NCI-H446 (cell line): ENCODE results near the gene TBC1D30.
"Not testable (repeated sequence)": the region's sequence is repeated elsewhere in the genome, so short reads cannot be mapped to it uniquely, and the experiment has no call there.

Source experiments
- DNase-seq, 2 experiments: peaks; one replicate each; lab custom pipeline; 2025; lab: John Stamatoyannopoulos, UW

Gene TBC1D30

DNA sequence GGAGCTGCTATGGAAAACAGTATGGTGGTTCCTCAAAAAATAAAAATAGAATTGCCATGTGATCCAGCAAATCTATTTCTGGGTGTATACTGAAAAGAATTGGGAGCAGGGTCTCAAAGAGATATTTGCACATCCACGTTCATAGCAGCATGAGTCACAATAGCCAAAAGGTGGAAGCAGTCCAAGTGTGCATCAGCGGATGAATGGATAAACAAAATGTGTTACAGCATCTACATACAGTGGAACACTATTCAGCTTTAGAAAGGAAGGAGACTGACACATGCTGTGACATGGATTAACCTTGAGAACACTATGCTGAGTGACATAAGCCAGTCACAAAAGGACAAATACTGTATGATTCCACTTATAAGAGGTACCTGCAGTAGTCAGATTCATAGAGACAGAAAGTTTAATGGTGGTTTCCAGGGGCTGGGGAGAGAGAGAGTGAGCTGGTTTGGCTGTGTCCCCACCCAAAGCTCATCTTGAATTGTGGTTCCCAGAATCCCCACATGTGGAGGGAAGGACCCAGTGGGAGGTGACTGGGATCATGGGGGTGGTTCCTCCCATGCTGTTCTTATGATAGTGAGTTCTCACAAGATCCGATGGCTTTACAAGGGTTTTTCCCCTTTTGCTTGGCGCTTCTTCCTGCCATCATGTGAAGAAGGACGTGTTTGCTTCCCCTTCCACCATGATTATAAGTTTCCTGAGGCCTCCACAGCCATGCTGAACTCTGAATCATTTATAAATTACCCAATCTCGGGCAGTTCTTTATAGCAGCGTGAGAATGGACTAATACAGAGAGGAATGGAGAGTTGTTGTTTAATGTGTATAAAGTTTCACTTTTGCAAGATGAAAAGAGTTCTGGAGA is 17.6 kb upstream of the TBC1D30 start:
- peak in 1 of 2 experiments; percentile 46 for DNase-seq

DNA sequence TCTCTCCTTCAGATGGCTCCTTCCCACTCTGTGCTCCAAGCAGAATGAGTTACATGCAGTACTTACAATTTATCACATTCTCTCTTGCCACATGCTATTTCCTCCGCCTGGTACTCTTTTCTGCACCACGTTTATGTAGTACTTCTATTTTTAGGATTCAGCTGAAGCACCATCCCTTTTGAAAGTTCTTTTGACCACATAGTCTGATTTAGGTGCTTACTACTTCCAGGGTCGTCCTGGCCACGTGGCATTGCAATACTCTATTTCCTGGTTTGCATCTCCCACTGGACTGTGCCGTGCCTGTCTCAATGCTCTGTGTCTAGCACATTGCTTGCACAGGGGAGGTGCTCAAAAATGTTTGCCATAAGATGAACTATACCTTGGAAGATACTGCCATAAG is 16.3 kb upstream of the TBC1D30 start:
- no peak for DNase-seq

DNA sequence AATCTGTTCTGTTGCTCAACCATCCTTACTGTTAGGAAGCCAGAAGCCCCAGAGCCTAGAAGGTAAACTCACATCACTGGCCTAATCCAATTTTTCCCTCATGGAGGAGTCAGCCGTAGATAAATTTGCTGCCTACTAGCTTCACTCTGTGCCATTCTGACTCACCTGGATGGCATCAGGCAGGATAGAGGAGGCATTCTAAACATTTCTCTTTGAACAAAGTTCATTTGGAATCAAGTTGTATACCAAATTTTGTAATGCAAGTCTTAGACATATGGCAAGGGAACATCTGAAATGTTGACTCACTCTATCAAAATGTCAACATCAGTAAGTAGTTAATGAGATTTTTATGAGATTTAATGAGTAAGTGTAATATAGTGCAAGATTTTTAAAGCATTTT is 13.6 kb upstream of the TBC1D30 start:
- DNase-seq = no peak

DNA sequence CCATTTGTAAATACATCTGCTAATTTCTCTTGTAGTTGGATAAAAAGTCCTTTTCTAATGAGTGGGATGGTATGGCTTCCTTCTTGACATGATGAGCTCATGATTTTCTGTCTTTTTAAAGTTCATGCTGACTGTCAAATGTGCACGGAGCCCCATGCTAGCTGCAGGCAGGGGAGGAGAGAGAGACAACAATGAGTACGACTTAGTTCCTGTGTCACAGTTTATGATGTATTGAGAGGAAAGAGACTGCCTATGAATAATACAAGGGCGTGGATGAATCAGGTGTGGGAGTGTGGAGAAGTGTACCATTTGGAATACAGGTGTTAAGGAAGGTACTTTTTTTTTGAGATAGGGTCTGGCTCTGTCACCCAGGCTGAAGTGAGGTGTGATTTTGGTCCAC is 10.7 kb upstream of the TBC1D30 start:
- no peak for DNase-seq

DNA sequence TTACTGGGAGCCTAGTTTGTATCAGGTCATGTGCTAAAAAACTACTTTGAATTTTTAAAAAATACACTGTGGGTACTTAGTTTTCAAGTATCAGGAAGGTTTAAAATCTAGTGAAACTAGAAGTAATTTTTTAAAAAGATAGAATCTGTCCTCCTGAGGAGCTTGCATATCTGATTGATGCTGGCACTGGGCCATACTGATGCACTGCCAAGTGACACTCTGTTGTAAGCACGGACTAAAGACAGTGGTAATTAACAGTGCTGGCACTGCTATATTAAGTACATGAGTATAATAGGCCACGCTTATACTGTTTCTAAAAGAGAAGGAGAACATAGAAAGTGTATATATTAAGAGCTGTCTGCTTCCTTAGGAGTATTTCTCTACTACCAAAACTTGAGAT is 10.0 kb upstream of the TBC1D30 start:
- peak in 1 of 2 experiments; percentile 62 for DNase-seq

DNA sequence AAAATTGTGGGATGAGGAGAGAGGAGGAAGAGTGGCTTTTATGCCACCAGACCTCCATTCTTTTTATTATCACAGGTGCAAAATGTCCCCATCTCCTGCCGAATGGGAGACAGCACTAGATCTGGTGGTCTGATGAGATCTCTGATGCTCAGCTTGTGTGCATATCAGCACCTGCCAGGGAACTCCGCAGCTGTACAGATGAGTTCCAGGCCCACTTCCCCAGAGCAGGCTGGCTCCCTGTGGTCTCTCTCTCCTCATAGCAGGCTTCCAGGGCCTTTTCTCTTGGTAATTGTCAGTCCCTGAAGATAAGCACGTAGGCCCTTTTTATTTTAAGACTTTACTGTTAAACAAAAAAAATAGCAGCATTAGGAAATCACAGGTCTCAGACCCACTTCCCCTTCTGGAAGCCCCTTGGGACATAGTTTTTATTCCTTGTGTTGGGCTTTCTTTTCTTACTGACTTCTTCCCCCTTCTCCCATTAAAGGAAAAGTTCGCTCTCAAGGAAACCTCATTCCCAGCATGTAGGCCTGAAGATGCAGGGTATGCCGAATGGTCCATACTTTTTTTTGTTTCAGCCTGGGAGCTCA is 4.5 kb upstream of the TBC1D30 start:
- no peak for DNase-seq

DNA sequence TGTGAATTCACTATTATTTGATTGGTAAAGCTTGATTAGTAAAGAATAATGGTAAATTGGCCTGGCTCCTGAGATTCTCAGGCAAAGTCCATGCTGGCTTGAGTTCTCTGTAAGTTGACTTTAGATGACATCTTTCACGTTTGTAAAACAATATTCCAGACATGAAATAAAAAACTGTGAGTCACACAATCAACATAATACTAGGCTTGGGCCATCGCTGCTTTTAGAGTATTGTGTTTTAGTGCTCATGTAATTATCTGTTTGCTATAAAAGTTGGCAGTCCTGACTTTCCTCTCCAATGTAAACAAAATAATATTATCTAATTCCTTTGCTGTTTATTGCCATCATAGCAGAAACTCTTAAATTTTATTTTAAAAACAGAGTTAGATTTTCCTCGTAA is 3.9 kb upstream of the TBC1D30 start:
- no peak for DNase-seq

DNA sequence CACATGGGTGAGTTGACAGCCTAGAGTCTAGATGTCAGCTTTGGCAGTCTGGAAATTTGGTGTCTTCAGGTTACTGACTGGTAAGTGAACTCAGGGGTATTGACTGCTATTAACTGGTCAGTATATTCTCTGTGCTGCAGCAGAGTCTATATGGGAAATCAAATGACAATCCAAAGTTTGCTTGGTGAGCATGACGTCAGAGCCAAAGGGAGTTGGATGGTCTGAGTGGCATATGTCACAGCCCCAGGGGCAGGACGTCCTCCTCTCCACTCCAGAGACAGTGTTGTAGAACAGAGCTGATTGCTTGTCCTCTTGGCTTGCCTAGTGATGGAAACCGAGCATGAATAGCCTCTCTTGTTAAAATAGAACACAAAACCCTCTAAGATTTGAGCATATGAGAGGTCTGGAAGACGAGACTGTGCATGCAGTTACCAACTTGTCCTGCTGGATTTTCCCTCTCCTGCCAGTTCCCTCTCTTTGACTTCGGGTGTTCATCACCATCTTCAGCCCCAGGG is 3.3 kb upstream of the TBC1D30 start:
- no peak for DNase-seq

DNA sequence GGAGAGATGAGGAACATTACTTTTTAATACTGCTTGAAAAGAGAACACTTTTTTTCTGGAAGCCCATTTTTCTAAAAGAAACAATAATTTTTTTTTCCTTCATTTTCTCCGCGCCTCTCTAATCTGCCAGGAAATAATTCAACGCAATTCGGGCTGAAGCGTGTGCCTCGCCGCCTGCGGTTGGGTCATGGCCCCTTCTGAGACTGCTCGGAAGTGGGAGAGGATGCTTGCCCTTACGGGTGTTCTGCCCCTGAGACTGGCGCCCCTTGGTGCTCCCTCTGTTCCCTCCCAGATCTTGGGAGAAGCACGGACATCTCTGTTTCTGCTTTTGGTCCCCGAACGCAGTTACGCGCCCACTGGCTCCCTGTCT is 332 bp upstream of the TBC1D30 start:
- DNase-seq = no peak

DNA sequence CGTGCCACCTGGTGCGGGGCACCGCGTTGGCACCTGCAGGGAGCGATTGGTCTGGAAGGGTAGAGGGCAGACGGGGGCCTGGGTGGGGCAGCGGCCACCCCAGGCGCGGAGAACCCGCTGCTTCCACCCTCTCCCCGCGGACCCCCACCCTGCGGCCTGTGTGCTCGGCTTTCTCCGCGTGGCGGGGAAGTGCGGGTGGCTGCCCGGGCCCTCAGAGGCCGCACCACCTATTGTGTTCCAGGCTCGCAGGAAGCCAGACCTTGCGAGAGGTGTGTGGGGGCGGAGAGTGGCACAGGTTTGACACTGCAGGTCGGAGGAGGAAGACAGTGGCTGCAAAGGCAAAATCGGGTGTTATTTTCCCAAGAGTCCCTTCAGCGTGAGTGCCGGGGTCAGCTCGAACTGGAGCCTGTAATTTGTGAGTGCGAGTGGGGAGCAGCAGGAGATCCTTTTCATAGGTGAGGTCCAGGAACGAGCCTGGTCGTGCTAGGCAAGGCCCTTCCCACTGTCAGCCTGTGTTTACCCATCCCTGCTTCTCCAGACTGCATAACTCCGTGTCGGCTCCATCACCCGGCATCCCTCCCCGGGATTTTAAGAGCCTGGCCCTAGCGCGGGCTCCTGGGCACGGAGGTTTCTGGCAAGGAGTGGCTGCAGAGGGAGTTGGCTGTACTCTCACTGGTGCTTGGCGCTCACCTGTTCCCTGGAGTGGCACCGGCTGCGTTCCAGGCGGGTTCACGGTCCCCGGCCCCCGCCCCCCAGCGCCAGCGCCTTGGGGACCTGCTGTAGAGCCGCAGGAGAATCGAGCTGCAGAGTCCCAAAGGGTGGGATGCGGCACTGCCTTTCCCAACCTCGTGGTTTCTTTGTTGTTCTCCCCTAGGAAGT is 935 bp downstream of the TBC1D30 start:
- DNase-seq = peak in 1 of 2 experiments; percentile 33

DNA sequence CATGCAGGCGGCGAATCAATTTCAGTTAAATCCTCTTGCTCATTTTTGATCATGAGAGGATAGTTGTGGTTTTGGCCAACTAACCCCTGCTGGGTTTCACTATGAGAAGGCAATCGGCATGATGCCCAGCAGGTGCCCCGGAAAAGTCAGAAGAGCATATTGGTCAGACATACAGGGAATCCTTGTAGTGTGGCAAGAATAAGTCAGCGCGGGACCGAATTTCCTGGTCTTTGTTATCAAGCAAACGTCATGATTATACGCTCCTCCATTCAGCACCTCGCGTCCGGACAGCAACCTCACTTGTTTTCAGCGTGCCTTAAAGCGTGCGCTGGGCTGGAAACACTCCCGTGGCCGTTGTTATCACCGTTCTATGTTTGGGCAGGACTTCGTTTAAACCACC is 1.8 kb downstream of the TBC1D30 start:
- DNase-seq = peak in 1 of 2 experiments; percentile 44

DNA sequence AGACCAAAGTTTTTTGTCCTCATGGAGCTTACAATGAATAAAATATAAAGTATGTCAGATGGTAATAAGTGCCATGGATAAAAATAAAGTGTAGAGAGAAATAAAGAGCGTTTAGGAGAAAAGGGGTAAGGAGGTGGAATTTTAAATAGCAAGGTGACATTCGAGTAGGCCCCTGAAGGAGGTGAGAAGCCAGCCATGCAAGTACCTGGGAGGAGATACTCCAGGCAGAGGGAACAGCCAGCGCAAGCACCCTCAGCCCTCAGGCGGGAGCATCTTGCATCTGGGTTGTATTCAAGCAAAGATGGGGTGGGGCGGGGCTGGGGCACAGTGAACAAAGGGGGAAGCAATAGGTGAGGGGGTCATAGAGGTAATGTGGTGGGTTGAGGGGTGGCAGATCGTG is 4.3 kb downstream of the TBC1D30 start:
- no peak for DNase-seq

DNA sequence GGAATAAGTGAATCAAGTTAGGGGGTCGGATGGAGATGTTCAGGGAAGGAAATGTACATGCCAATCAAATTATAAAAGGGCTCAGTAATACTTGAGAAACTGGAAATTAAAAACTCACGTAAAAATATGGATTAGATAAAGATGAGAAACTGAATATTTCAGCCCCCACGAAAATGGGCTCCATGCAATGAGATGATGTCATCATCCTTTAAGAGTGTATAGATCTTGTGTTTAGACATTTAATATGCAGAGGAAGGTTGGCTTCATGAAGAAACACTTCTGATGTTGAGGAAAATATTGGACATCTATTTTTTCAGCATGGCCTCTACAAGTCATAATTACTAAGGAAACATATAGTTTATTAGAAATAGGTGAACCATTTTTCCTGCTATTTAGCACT is 9.5 kb downstream of the TBC1D30 start:
- DNase-seq = no peak

DNA sequence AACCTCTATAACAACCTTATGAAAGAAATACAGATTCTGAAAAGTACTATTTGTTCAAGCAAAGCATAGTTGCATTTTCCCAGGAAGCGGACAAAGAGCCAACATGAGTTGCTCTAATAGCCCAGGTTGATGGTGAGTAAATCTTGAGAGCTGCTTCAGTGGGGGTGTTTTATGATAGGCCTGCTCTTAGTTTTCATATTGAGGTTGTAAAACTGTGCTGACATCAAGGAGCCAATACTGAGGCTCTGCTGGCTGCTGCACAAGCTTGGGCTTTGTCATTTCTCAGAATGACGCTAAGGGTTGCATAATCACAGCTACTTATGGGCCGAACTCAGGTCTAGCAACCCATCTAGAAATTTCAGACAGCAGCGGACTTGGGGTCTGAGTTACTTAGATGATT is 11.5 kb downstream of the TBC1D30 start:
- DNase-seq = no peak

DNA sequence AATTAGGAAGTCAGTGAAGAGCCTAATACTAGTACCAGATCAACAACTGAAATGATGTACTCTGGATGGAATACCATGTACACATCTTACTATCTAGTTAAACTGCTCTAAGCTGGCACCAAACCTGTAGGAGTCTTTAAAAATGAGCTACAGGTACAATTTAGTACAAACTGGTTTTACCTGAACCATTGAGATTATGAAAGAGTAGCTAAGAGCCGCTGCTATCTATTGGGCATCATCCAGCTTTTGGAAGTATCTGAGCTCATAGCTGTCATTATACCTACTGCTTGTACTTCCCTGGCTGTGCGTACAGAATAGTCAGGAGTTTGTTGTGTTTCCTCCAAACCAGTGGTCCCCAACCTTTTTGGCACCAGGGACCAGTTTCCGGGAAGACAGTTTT is 12.4 kb downstream of the TBC1D30 start:
- no peak for DNase-seq

DNA sequence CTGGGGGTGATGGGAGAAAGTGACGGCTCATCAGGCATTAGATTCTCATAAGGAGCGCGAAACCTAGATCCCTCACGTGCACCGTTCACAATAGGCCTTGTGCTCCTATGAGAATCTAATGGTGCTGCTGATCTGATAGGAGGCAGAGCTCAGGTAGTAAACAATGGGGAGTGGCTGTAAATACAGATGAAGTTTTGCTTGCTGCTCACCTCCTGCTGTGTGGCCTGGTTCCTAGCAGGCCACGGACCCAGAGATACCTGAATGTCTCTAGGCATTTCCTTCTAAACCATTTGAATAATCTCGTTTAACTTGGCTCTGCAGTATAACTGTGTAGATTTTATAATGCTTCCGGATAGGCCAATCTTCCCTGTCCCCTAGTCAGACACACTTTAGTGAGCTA is 13.0 kb downstream of the TBC1D30 start:
- DNase-seq = no peak

DNA sequence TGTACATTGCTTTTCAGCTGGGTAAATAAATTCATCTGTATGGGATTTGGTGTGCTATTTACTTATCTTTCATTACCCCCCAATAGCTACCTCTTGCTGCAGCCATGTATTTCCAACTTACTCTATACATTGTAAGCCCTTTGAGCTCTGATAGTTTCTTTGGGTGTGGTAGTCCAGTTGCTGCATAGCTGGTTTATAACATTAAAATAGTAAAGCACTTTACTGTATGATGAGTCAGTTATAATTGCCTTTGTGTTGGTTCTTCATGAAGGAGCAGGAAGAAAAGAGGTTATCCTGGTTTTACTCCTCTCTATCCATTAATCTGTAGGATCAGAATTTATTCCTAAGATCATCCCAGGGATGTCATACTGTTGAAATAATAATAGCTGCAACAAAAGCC is 15.7 kb downstream of the TBC1D30 start:
- no peak for DNase-seq

DNA sequence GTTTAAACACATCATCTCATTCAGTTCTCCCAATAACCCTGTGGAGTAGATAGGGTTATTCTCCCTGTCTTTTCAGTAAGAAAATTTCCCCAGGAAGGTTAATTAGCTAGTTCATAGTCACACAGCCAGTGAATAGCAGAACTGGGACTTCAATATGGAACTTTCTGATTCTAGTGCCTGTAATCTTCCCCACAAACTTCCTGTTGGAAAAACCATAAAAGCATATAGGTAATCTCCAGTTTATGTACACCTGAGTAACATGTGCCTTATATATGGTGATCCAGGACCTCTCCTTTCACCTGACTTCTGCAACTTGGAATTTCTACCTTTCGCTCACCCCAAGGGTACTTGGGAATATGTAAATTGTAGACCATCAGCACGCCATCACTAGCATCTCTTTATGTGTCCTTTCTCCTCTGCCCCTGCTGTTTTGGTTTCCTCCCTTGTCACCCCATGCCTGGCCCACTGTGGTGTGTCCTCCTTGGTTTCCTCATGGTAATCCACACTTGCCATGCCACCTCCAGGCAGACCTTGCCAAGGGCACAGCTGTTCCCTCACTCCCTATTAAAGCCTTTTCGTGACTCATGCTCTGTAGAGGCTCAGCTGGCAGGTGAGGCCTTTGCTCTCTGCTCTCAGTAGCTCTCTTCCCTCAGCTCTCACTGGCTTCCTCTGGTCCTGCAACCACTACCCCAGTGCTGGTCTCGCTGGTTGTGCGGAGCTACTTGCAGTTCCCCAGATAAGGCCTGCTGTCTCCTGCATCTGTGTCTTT is 16.7 kb downstream of the TBC1D30 start:
- no peak for DNase-seq

DNA sequence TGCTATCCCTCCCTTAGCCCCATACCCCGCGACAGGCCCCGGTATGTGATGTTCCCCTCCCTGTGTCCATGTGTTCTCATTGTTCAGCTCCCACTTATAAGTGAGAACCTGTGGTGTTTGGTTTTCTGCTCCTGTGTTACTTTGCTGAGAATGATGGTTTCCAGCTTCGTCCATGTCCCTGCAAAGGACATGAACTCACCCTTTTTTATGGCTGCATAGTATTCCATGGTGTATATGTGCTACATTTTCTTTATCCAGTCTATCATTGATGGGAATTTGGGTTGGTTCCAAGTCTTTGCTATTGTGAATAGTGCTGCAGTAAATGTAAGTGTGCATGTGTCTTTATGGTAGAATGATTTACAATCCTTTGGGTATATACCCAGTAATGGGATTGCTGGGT is 24.0 kb downstream of the TBC1D30 start:
- DNase-seq = not testable (repeated sequence)

DNA sequence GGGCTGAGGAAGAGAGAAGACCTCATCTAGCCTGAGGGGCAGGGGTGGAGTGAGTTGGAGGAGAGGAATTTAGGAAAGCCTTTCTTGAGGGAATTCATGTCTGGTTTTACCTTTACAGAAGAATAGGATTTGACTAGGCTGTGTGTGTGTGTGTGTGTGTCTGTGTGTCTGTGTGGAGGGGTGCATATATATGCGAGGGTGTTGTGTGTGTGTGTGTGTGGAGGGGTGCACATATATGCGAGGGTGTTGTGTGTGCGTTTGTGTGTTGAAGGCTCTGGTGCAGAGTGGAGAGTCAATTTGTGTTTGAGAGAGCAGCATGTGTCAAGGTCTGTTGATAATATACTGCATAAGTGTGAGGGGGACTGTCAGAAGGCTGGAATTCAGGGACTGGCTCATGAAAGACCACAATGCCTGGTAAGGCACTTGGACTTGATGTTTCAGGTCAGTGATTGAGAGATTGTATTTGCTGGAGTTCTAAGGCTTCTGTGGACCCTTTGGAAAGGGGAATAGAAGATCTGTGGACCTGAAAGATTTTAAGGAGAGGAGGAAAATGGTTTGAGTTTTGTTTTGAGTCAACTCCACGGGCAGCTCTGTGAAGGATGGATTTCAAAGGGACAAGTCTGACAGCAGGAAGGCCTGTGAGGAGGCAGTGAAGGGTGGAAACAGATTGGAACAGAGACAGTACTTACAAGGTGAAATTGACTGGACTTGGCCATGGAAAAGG is 34.6 kb downstream of the TBC1D30 start:
- no peak for DNase-seq

DNA sequence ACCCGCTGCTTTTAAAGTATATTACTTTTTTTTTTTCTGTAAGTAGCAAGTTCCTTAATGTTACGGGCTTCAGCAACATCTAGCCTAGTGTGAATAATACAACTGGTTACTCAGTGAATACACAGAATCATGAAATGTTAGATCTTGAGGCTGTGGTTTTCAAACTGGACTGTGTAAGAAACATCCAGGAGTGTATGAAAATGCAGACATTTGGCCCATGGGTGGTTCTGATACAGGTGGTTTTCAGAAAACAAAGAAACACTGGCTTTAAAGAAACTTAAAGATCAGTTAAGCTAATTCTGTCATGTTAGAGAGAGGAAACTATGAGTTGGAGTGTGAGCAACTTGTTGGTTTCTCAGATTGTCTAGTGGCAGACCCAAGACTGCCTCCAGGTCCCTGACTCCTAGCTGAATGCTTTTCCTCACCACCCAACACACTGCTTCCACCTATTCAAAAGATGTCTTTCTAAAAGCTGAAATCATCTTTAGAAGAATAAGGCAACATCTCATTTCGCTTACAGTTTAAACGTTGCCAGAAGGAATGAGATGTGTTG is 36.1 kb downstream of the TBC1D30 start:
- no peak for DNase-seq
